Measurements from ENCODE around the gene DSG2.

DSG2 gene

GRCh38 chr18:31549416-31549815 is 51.4 kb downstream of the DSG2 start:
- FAIRE-seq (no peak), DNase-seq (ENCODE audit: extremely low spot score, insufficient read length, low read depth) (no peak)

GRCh38 chr18:31551883-31552282 is 53.9 kb downstream of the DSG2 start:
- no peak for DNase-seq (ENCODE audit: extremely low spot score, insufficient read length, low read depth)
- no peak for FAIRE-seq

GRCh38 chr18:31553800-31554199 is 55.8 kb downstream of the DSG2 start:
- FAIRE-seq, result no peak
- no peak for DNase-seq (ENCODE audit: extremely low spot score, insufficient read length, low read depth)

- FAIRE-seq (no peak), DNase-seq (ENCODE audit: extremely low spot score, insufficient read length, low read depth) (no peak)
Observed at GRCh38 chr18:31554776-31555175, 56.8 kb downstream of the DSG2 start.

GRCh38 chr18:31555971-31556747 is 58.2 kb downstream of the DSG2 start:
- DNase-seq (ENCODE audit: extremely low spot score, insufficient read length, low read depth), result peak; percentile 20
- peak; percentile 89 for FAIRE-seq

- no peak for FAIRE-seq
- DNase-seq (ENCODE audit: extremely low spot score, insufficient read length, low read depth), result no peak
Observed at GRCh38 chr18:31557446-31557845, 59.5 kb downstream of the DSG2 start.

- DNase-seq (ENCODE audit: extremely low spot score, insufficient read length, low read depth) (no peak), FAIRE-seq (no peak)
Observed at GRCh38 chr18:31558567-31558966, 60.6 kb downstream of the DSG2 start.

- no peak for DNase-seq (ENCODE audit: extremely low spot score, insufficient read length, low read depth)
- no peak for FAIRE-seq
Observed at GRCh38 chr18:31562726-31563125, 64.7 kb downstream of the DSG2 start.

- no peak for DNase-seq (ENCODE audit: extremely low spot score, insufficient read length, low read depth)
- no peak for FAIRE-seq
Observed at GRCh38 chr18:31563778-31564177, 65.8 kb downstream of the DSG2 start.

- no peak for FAIRE-seq
- DNase-seq (ENCODE audit: extremely low spot score, insufficient read length, low read depth), result no peak
Observed at GRCh38 chr18:31565345-31565744, 67.4 kb downstream of the DSG2 start.

GRCh38 chr18:31565782-31566512 is 68.0 kb downstream of the DSG2 start:
- DNase-seq (ENCODE audit: extremely low spot score, insufficient read length, low read depth), result no peak
- FAIRE-seq, result no peak

- no peak for DNase-seq (ENCODE audit: extremely low spot score, insufficient read length, low read depth)
- no peak for FAIRE-seq
Observed at GRCh38 chr18:31566576-31567306, 68.8 kb downstream of the DSG2 start.

- DNase-seq (ENCODE audit: extremely low spot score, insufficient read length, low read depth) (no peak), FAIRE-seq (no peak)
Observed at GRCh38 chr18:31572368-31572767, 74.4 kb downstream of the DSG2 start.

GRCh38 chr18:31573051-31573450 is 75.1 kb downstream of the DSG2 start:
- DNase-seq (ENCODE audit: extremely low spot score, insufficient read length, low read depth) (no peak), FAIRE-seq (no peak)

- DNase-seq (ENCODE audit: extremely low spot score, insufficient read length, low read depth) (no peak), FAIRE-seq (no peak)
Observed at GRCh38 chr18:31574359-31574758, 76.4 kb downstream of the DSG2 start.

GRCh38 chr18:31575515-31576257 is 77.7 kb downstream of the DSG2 start:
- DNase-seq (ENCODE audit: extremely low spot score, insufficient read length, low read depth) (no peak), FAIRE-seq (no peak)

GRCh38 chr18:31576670-31577069 is 78.7 kb downstream of the DSG2 start:
- DNase-seq (ENCODE audit: extremely low spot score, insufficient read length, low read depth), result no peak
- FAIRE-seq, result peak; percentile 29

- no peak for FAIRE-seq
Observed at GRCh38 chr18:31577195-31577594, 79.2 kb downstream of the DSG2 start.

GRCh38 chr18:31578126-31578525 is 80.1 kb downstream of the DSG2 start:
- FAIRE-seq (no peak), DNase-seq (ENCODE audit: extremely low spot score, insufficient read length, low read depth) (no peak)

More at GRCh38 chr18:31577195-31577594, 79.2 kb downstream of the DSG2 start:
- DNase-seq (ENCODE audit: extremely low spot score, insufficient read length, low read depth), result no peak

- FAIRE-seq, result no peak
- no peak for DNase-seq (ENCODE audit: extremely low spot score, insufficient read length, low read depth)
Observed at GRCh38 chr18:31579375-31579774, 81.4 kb downstream of the DSG2 start.

Data from GM18507 (cell line).